Ishikawa (cell line): ENCODE results near the gene ATXN10.

Experiments
- CEBPB ChIP-seq: IDR thresholded peaks from 2 replicates; pipeline ENCODE4 v1.6.1; 2012
- CREB1 ChIP-seq: IDR thresholded peaks from 2 replicates; pipeline ENCODE4 v1.6.1; 2012; ENCODE audit warnings: low read depth
- EGR1 ChIP-seq: IDR thresholded peaks from 2 replicates; pipeline ENCODE4 v1.6.1; 2012
- EP300 ChIP-seq: IDR thresholded peaks from 2 replicates; pipeline ENCODE4 v1.6.1; 2012; ENCODE audit warnings: borderline replicate concordance
- FOXM1 ChIP-seq: IDR thresholded peaks from 2 replicates; pipeline ENCODE4 v1.6.1; 2012; ENCODE audit warnings: low read depth, borderline replicate concordance
- MAX ChIP-seq: IDR thresholded peaks from 2 replicates; pipeline ENCODE4 v1.6.1; 2012
- NFIC ChIP-seq: IDR thresholded peaks from 2 replicates; pipeline ENCODE4 v1.6.1; 2012
- RAD21 ChIP-seq: IDR thresholded peaks from 2 replicates; pipeline ENCODE4 v1.6.1; 2012; ENCODE audit warnings: low read depth
- REST ChIP-seq: IDR thresholded peaks from 2 replicates; pipeline ENCODE4 v1.6.1; 2012; ENCODE audit warnings: low read depth, mild to moderate bottlenecking
- TAF1 ChIP-seq: IDR thresholded peaks from 2 replicates; pipeline ENCODE4 v1.6.1; 2012; ENCODE audit warnings: low read depth, mild to moderate bottlenecking
- TCF12 ChIP-seq: IDR thresholded peaks from 2 replicates; pipeline ENCODE4 v1.6.1; 2012; ENCODE audit warnings: low read depth
- TEAD4 ChIP-seq: IDR thresholded peaks from 2 replicates; pipeline ENCODE4 v1.6.1; 2012
- YY1 ChIP-seq: IDR thresholded peaks from 2 replicates; pipeline ENCODE4 v1.6.1; 2012; ENCODE audit warnings: low read depth
- ZBTB7A ChIP-seq: IDR thresholded peaks from 2 replicates; pipeline ENCODE4 v1.6.1; 2012; ENCODE audit warnings: low read depth
- TF ChIP-seq, protein P1 (sequence below): IDR thresholded peaks from 2 replicates; pipeline ENCODE4 v1.6.1; 2012

ATXN10 gene

GRCh38 chr22:45869340-45869847, 197.8 kb downstream of the ATXN10 start:
- TF ChIP-seq, protein P1, sequence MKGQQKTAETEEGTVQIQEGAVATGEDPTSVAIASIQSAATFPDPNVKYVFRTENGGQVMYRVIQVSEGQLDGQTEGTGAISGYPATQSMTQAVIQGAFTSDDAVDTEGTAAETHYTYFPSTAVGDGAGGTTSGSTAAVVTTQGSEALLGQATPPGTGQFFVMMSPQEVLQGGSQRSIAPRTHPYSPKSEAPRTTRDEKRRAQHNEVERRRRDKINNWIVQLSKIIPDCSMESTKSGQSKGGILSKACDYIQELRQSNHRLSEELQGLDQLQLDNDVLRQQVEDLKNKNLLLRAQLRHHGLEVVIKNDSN, result no peak
- TF ChIP-seq TEAD4 (no peak), ZBTB7A (no peak), FOXM1 (no peak), NFIC (no peak), MAX (no peak), TAF1 (no peak), RAD21 (no peak), TCF12 (no peak), YY1 (no peak), CEBPB (no peak), EP300 (no peak), REST (no peak), EGR1 (no peak), CREB1 (no peak)

DNA sequence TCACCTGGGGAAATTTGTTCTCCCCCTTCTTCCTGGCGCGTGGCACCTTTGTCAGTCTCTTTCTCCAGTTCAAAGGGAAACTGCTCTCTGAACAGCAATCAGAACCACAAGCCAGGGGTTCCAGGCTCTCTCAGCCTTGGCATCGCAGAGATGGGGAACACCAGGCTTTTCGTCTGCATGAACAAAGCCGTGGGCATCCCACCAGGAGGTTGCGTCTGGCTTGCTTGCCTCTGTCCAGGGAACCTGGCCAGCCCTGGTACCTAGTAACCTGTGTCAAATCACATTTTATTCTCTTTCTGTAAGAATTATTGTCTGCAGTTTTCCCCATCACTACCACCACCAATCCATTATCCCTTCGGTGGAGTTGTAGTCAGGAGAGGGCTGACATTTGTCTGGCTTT, 198.4 kb downstream of the ATXN10 start:
- TF ChIP-seq FOXM1, result no peak
- no peak for TF ChIP-seq TCF12
- no peak for TF ChIP-seq RAD21
- TF ChIP-seq TEAD4, result no peak
- TF ChIP-seq TAF1, result no peak
- TF ChIP-seq MAX, result no peak
- TF ChIP-seq CREB1, result no peak
- TF ChIP-seq EP300, result no peak
- no peak for TF ChIP-seq REST
- TF ChIP-seq, protein P1, result no peak
- no peak for TF ChIP-seq CEBPB
- TF ChIP-seq YY1, result no peak
- no peak for TF ChIP-seq EGR1
- TF ChIP-seq ZBTB7A, result no peak
- TF ChIP-seq NFIC, result no peak

GRCh38 chr22:45871721-45872120, 200.1 kb downstream of the ATXN10 start:
- no peak for TF ChIP-seq CREB1
- TF ChIP-seq TEAD4, result no peak
- TF ChIP-seq NFIC, result no peak
- TF ChIP-seq RAD21, result no peak
- TF ChIP-seq, protein P1, result no peak
- no peak for TF ChIP-seq FOXM1
- TF ChIP-seq YY1, result no peak
- TF ChIP-seq EP300, result no peak

GRCh38 chr22:45872659-45873263, 201.1 kb downstream of the ATXN10 start:
- TF ChIP-seq EGR1, result no peak
- TF ChIP-seq CEBPB, result no peak
- TF ChIP-seq REST, result no peak
- TF ChIP-seq FOXM1, result no peak
- no peak for TF ChIP-seq NFIC
- no peak for TF ChIP-seq EP300
- TF ChIP-seq RAD21, result no peak
- TF ChIP-seq, protein P1, result no peak
- no peak for TF ChIP-seq TCF12
- TF ChIP-seq TEAD4, result no peak
- no peak for TF ChIP-seq MAX
- no peak for TF ChIP-seq ZBTB7A
- TF ChIP-seq YY1, result no peak
- no peak for TF ChIP-seq TAF1
- TF ChIP-seq CREB1, result no peak
